HepG2 (cell line): ENCODE data around the gene ANKS1B.

Experiments used
- ATF3 ChIP-seq: sonication (generic); formaldehyde crosslinking; IDR thresholded peaks from 2 replicates; pipeline ENCODE4 v1.4.0; 2020; ENCODE audit warnings: missing genetic modification reagents
- CHD4 ChIP-seq: fragments of 200-600 bp; sonication (generic); IDR thresholded peaks from 2 replicates; pipeline ENCODE4 v1.7.0; 2017; ENCODE audit warnings: mild to moderate bottlenecking, low read length, borderline replicate concordance
- PATZ1 ChIP-seq: sonication (generic); formaldehyde crosslinking; IDR thresholded peaks from 2 replicates; pipeline ENCODE4 v1.4.0; 2020; ENCODE audit warnings: missing genetic modification reagents
- YY1 ChIP-seq: IDR thresholded peaks from 2 replicates; pipeline ENCODE4 v1.6.1; 2011; ENCODE audit warnings: low read length, low read depth, moderate library complexity, mild to moderate bottlenecking; ENCODE audit not compliant: insufficient read depth, insufficient replicate concordance
- ZBTB2 ChIP-seq: sonication (generic); formaldehyde crosslinking; IDR thresholded peaks from 2 replicates; pipeline ENCODE4 v1.8.0; 2022; ENCODE audit warnings: low read depth, missing genetic modification reagents
- ZNF124 ChIP-seq: sonication (generic); formaldehyde crosslinking; IDR thresholded peaks from 2 replicates; pipeline ENCODE4 v1.4.0; 2020; ENCODE audit warnings: missing genetic modification reagents
- ZNF264 ChIP-seq: sonication (generic); formaldehyde crosslinking; IDR thresholded peaks from 2 replicates; pipeline ENCODE4 v1.4.0; 2020; ENCODE audit warnings: missing genetic modification reagents

GRCh38 chr12:99996095-99996494 is 11.4 kb upstream of the ANKS1B start:
- TF ChIP-seq YY1 = no peak
- no peak for TF ChIP-seq ZNF124 (CRISPR knock-in tag)
- TF ChIP-seq ZNF264 (CRISPR knock-in tag) = no peak
- no peak for TF ChIP-seq ATF3 (CRISPR knock-in tag)
- TF ChIP-seq ZBTB2 (CRISPR knock-in tag) = no peak
- no peak for TF ChIP-seq CHD4
- TF ChIP-seq PATZ1 (CRISPR knock-in tag) = no peak
